HG03097 (cell line): Measurements from ENCODE around the gene COL19A1.
"Not testable (repeated sequence)": the region's sequence is repeated elsewhere in the genome, so short reads cannot be mapped to it uniquely, and the experiment has no call there.

Source experiments
- ATAC-seq: cut with Tn5 transposase; IDR thresholded peaks from one replicate; pipeline ENCODE4 v1.9.1; 2021; ENCODE audit not compliant: unreplicated experiment, low FRiP score

Gene COL19A1

GRCh38 chr6:69865126-69865525 is 1.2 kb upstream of the COL19A1 start:
- ATAC-seq, result no peak

- ATAC-seq, result peak; percentile 46
These were observed 648 bp downstream of the COL19A1 start for GRCh38 chr6:69866770-69867638.

GRCh38 chr6:69867639-69867976 is 1.3 kb downstream of the COL19A1 start:
- ATAC-seq, result no peak

- no peak for ATAC-seq
These were observed 2.0 kb downstream of the COL19A1 start for GRCh38 chr6:69868252-69868804.

GRCh38 chr6:69868961-69869360 is 2.6 kb downstream of the COL19A1 start:
- no peak for ATAC-seq

- ATAC-seq, result no peak
These were observed 4.8 kb downstream of the COL19A1 start for GRCh38 chr6:69871107-69871506.

GRCh38 chr6:69873291-69873690 is 6.9 kb downstream of the COL19A1 start:
- ATAC-seq, result no peak

- ATAC-seq, result no peak
These were observed 9.4 kb downstream of the COL19A1 start for GRCh38 chr6:69875715-69876114.

GRCh38 chr6:69878795-69879194 is 12.4 kb downstream of the COL19A1 start:
- ATAC-seq, result no peak

- no peak for ATAC-seq
These were observed 14.2 kb downstream of the COL19A1 start for GRCh38 chr6:69880601-69881000.

- ATAC-seq, result peak; percentile 85
These were observed 15.2 kb downstream of the COL19A1 start for GRCh38 chr6:69881322-69882151.

GRCh38 chr6:69883551-69883950 is 17.2 kb downstream of the COL19A1 start:
- no peak for ATAC-seq

- no peak for ATAC-seq
These were observed 17.9 kb downstream of the COL19A1 start for GRCh38 chr6:69884231-69884630.

- ATAC-seq, result no peak
These were observed 20.7 kb downstream of the COL19A1 start for GRCh38 chr6:69887026-69887425.

GRCh38 chr6:69887714-69888345 is 21.5 kb downstream of the COL19A1 start:
- no peak for ATAC-seq

- ATAC-seq, result no peak
These were observed 22.3 kb downstream of the COL19A1 start for GRCh38 chr6:69888482-69889233.

GRCh38 chr6:69889234-69889974 is 23.0 kb downstream of the COL19A1 start:
- not testable (repeated sequence) for ATAC-seq

- ATAC-seq, result not testable (repeated sequence)
These were observed 26.2 kb downstream of the COL19A1 start for GRCh38 chr6:69892561-69892960.

GRCh38 chr6:69893266-69893665 is 26.9 kb downstream of the COL19A1 start:
- ATAC-seq, result not testable (repeated sequence)
